B cell (primary cell): ENCODE data around the gene MCHR1.

ENCODE experiments used
- CTCF ChIP-seq: fragments of 200-600 bp; IDR thresholded peaks from one replicate; pipeline ENCODE4 v1.8.0; 2022; ENCODE audit warnings: antibody characterized with exemption, mild to moderate bottlenecking
- EZH2 ChIP-seq: IDR thresholded peaks from 2 replicates; pipeline ENCODE4 v1.6.1; 2012; ENCODE audit warnings: borderline replicate concordance, low read depth, mild to moderate bottlenecking, moderate library complexity, low read length; ENCODE audit not compliant: insufficient read depth, poor library complexity, severe bottlenecking

- no peak for TF ChIP-seq CTCF
- no peak for TF ChIP-seq EZH2
Measured at GRCh38 chr22:40633036-40633435, 46.2 kb upstream of the MCHR1 start.
